Heart left ventricle (tissue), 13 donors: ENCODE measurements around the gene MEGF10.

Experiments
- CTCF ChIP-seq, 12 donors: fragments of 200-600 bp; sonication (generic) in 4 of 12; IDR thresholded peaks; one replicate each; pipeline versions ENCODE4 v1.5.0 to v1.8.0; 2018 to 2022; ENCODE audit warnings: antibody characterized with exemption in 12 of 12, mild to moderate bottlenecking in 5 of 12
- POLR2A ChIP-seq, 2 donors: fragments of 450-650 bp; IDR thresholded peaks; one replicate each; pipeline ENCODE4 v1.6.1; 2017; ENCODE audit warnings: antibody characterized with exemption in 2 of 2, mild to moderate bottlenecking in 2 of 2, moderate library complexity in 2 of 2
- donor health status: ischemic (EF 13 %, LVEDD 7.1; RV severe dilation, severe dysfunction).
- donor health status: DM: no; HTN: yes; CAD: no.
- donor health status: DM: no; HTN: no; CAD: no.
- donor health status: ischemic (EF 25% LVEDD 6.9; RV normal size, moderate dysfunction).
- donor health status: ischemic (EF 25% LVEDD 5.7; RV mildly dilated, moderate dysfunction).
- donor health status: ischemic (EF 35%, LVEDD 5.7; RV mildly dilated, moderate dysfunction).
- donor health status: nonischemic (EF 11% LVEDD 7.7; RV severe dilation, severe dysfunction).
- donor health status: DM: yes; HTN: yes; CAD: no.
- donor health status: PGD.
- donor health status: ischemic (EF 29% LVEDD 5.4; RV normal size, mild dysfunction).
- donor health status: nonischemic (EF 23%, LVEDD 6.1; RV moderate dilation, normal function).

DNA sequence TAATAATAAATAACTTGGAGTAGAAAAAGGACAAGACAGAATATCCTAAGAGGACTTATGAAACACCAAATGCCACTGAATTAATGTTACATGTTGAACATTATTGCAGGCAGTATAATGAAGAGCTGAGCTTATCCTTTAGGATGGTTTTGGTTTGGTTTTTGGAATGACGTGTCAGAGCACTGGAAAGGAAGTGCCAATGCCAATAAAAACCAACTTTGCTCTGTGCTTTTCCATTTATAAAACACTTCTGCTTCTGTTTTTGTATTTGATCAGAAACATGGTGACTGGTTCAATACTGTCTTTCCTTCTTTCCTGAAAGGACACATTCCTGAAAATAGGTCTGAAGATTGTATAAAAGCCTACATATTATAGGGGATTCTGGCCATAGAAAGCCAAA is 4.2 kb downstream of the MEGF10 start:
- TF ChIP-seq POLR2A (IDR thresholded peaks at IDR 0.05) (no peak), CTCF (IDR thresholded peaks at IDR 0.05) (no peak)
